K562 (cell line): ENCODE data around the gene SRD5A2. TPM values are rescaled to one million over a fixed set of nuclear protein-coding genes. Genes with fewer than 3 reads are reported as not detected.
A peak's percentile ranks its signal among the peaks of the same experiment; 100 is the strongest.

ENCODE experiments used
- BRD9 ChIP-seq: fragments of 450-650 bp; IDR thresholded peaks from 2 replicates; pipeline ENCODE4 v1.6.1; 2018; ENCODE audit warnings: low read depth; ENCODE audit not compliant: partially characterized antibody
- CBX1 ChIP-seq: sonication (generic); IDR thresholded peaks from 2 replicates; pipeline ENCODE4 v1.6.1; 2016; ENCODE audit warnings: antibody characterized with exemption, low read depth, mild to moderate bottlenecking
- KDM5B ChIP-seq: fragments of 200-600 bp; sonication (generic); IDR thresholded peaks from 2 replicates; pipeline ENCODE4 v1.6.1; 2012; ENCODE audit warnings: low read depth, mild to moderate bottlenecking, moderate library complexity, low read length, control low read depth, inconsistent platforms; ENCODE audit not compliant: insufficient replicate concordance
- MXD1 ChIP-seq: fragments of 250-450 bp; sonication (Bioruptor Pico); IDR thresholded peaks from 2 replicates; pipeline ENCODE4 v1.8.0; 2021; ENCODE audit warnings: borderline replicate concordance, mild to moderate bottlenecking, moderate library complexity; ENCODE audit not compliant: poor library complexity, severe bottlenecking
- NUFIP1 ChIP-seq: fragments of 450-650 bp; IDR thresholded peaks from 2 replicates; pipeline ENCODE4 v1.6.1; 2018; ENCODE audit not compliant: partially characterized antibody
- SRF ChIP-seq, 2 experiments: fragments of 250-450, 450-650 bp in 1 of 2; sonication (Bioruptor Pico) in 1 of 2; sonication (generic) in 1 of 2; formaldehyde crosslinking; IDR thresholded peaks; 2 replicates each; pipeline versions ENCODE4 v1.5.0 to v1.5.1; 2020 to 2022; ENCODE audit warnings: mild to moderate bottlenecking in 1 of 2, missing genetic modification reagents in 1 of 2
- ZBTB1 ChIP-seq: sonication (generic); formaldehyde crosslinking; IDR thresholded peaks from 2 replicates; pipeline ENCODE4 v1.8.1; 2023; ENCODE audit warnings: missing genetic modification reagents, low read depth, mild to moderate bottlenecking, borderline replicate concordance
- ZKSCAN1 ChIP-seq: fragments of 150-350 bp; IDR thresholded peaks from 2 replicates; pipeline ENCODE4 v1.6.1; 2016; ENCODE audit warnings: low read depth, low read length
- ZNF561 ChIP-seq: fragments of 450-650 bp; formaldehyde crosslinking; conservative IDR thresholded peaks from 2 replicates; pipeline ENCODE4 v1.4.0; 2020; ENCODE audit warnings: mild to moderate bottlenecking, moderate library complexity
- polyA plus RNA-seq, 8 experiments: library from polyadenylated mRNA; depleted of rRNA in 4 of 8; stranded (reverse) in 5 of 8; unstranded in 3 of 8; fragments of >200 nt; fragmentation: Nextera tagmentation in 2 of 8; fragmentation: Illumina TruSeq in 1 of 8; extraction: Ambion mirVana in 2 of 8; extraction: Trizol in 1 of 8; gene quantifications; 2 replicates each; pipeline versions ENCODE4 v1.2.1 to v1.2.3, GENCODE V29; 2011 to 2014; ENCODE audit warnings: inconsistent platforms in 1 of 8, missing spikeins in 1 of 8
- total RNA-seq, 7 experiments: library from RNA; depleted of rRNA in 6 of 7; stranded (reverse); fragments of >200 nt in 6 of 7; fragmentation: Illumina TruSeq in 2 of 7; extraction: Trizol in 2 of 7; gene quantifications; 2 replicates each; pipeline versions ENCODE4 v1.2.1 to v1.2.3, GENCODE V29; 2011 to 2021; ENCODE audit warnings: low replicate concordance in 1 of 7
- TF ChIP-seq, protein P1 (sequence below), 2 experiments: fragments of 450-650 bp in 1 of 2; IDR thresholded peaks; 2 replicates each; pipeline ENCODE4 v1.6.1; 2011 to 2017; ENCODE audit warnings: low read depth in 2 of 2, antibody characterized with exemption in 1 of 2, borderline replicate concordance in 1 of 2, low read length in 1 of 2, mild to moderate bottlenecking in 1 of 2, mixed read lengths in 1 of 2; ENCODE audit not compliant: control insufficient read depth in 1 of 2
- TF ChIP-seq, protein P2 (sequence below): sonication (generic); formaldehyde crosslinking; IDR thresholded peaks from 2 replicates; pipeline ENCODE4 v1.8.0; 2022; ENCODE audit warnings: mild to moderate bottlenecking, missing genetic modification reagents
- TF ChIP-seq, protein P3 (sequence below), 2 experiments: fragments of 250-450 bp in 1 of 2; fragments of 450-650 bp in 1 of 2; sonication (Bioruptor Pico) in 1 of 2; IDR thresholded peaks; 2 replicates each; pipeline versions ENCODE4 v1.6.1 to v1.8.0; 2016 to 2021; ENCODE audit warnings: mild to moderate bottlenecking in 2 of 2, moderate library complexity in 2 of 2, missing compliant biosample characterization in 1 of 2, missing genetic modification characterization in 1 of 2

The SRD5A2 gene
- total and polyA plus RNA-seq, 9 of the 15 experiments (the other 6 are each of a cell fraction or from before 2014, with no cell fraction given), result 0.03 TPM; not detected in 8

GRCh38 chr2:31558401-31559295, 22.1 kb downstream of the SRD5A2 start (continued):
- TF ChIP-seq, protein P1, sequence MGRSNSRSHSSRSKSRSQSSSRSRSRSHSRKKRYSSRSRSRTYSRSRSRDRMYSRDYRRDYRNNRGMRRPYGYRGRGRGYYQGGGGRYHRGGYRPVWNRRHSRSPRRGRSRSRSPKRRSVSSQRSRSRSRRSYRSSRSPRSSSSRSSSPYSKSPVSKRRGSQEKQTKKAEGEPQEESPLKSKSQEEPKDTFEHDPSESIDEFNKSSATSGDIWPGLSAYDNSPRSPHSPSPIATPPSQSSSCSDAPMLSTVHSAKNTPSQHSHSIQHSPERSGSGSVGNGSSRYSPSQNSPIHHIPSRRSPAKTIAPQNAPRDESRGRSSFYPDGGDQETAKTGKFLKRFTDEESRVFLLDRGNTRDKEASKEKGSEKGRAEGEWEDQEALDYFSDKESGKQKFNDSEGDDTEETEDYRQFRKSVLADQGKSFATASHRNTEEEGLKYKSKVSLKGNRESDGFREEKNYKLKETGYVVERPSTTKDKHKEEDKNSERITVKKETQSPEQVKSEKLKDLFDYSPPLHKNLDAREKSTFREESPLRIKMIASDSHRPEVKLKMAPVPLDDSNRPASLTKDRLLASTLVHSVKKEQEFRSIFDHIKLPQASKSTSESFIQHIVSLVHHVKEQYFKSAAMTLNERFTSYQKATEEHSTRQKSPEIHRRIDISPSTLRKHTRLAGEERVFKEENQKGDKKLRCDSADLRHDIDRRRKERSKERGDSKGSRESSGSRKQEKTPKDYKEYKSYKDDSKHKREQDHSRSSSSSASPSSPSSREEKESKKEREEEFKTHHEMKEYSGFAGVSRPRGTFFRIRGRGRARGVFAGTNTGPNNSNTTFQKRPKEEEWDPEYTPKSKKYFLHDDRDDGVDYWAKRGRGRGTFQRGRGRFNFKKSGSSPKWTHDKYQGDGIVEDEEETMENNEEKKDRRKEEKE (IDR thresholded peaks at IDR 0.05; ENCODE audit: borderline replicate concordance in 1 of 2, control insufficient read depth in 1 of 2, low read depth in 2 of 2, low read length in 1 of 2), result no peak
- TF ChIP-seq SRF (CRISPR knock-in tag; IDR thresholded peaks at IDR 0.05) (peak; percentile 51 to 97; a peak in 2 of 4 replicates), NUFIP1 (no peak), KDM5B (no peak), ZBTB1 (no peak), BRD9 (no peak), MXD1 (no peak), CBX1 (no peak), ZNF561 (CRISPR knock-in tag) (no peak), ZKSCAN1 (no peak)
- TF ChIP-seq, protein P2, sequence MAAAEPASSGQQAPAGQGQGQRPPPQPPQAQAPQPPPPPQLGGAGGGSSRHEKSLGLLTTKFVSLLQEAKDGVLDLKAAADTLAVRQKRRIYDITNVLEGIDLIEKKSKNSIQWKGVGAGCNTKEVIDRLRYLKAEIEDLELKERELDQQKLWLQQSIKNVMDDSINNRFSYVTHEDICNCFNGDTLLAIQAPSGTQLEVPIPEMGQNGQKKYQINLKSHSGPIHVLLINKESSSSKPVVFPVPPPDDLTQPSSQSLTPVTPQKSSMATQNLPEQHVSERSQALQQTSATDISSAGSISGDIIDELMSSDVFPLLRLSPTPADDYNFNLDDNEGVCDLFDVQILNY (CRISPR knock-in tag), result no peak
- TF ChIP-seq, protein P3, sequence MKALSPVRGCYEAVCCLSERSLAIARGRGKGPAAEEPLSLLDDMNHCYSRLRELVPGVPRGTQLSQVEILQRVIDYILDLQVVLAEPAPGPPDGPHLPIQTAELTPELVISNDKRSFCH (CRISPR knock-in tag; IDR thresholded peaks at IDR 0.05), result no peak
- TF ChIP-seq, protein P3 (tag; IDR thresholded peaks at IDR 0.05), result no peak
